GM19438 (cell line): ENCODE measurements around the gene DGKG.

Experiments used
- ATAC-seq: cut with Tn5 transposase; IDR thresholded peaks from one replicate; pipeline ENCODE4 v1.9.1; 2021; ENCODE audit warnings: low read depth; ENCODE audit not compliant: unreplicated experiment

The DGKG gene

DNA sequence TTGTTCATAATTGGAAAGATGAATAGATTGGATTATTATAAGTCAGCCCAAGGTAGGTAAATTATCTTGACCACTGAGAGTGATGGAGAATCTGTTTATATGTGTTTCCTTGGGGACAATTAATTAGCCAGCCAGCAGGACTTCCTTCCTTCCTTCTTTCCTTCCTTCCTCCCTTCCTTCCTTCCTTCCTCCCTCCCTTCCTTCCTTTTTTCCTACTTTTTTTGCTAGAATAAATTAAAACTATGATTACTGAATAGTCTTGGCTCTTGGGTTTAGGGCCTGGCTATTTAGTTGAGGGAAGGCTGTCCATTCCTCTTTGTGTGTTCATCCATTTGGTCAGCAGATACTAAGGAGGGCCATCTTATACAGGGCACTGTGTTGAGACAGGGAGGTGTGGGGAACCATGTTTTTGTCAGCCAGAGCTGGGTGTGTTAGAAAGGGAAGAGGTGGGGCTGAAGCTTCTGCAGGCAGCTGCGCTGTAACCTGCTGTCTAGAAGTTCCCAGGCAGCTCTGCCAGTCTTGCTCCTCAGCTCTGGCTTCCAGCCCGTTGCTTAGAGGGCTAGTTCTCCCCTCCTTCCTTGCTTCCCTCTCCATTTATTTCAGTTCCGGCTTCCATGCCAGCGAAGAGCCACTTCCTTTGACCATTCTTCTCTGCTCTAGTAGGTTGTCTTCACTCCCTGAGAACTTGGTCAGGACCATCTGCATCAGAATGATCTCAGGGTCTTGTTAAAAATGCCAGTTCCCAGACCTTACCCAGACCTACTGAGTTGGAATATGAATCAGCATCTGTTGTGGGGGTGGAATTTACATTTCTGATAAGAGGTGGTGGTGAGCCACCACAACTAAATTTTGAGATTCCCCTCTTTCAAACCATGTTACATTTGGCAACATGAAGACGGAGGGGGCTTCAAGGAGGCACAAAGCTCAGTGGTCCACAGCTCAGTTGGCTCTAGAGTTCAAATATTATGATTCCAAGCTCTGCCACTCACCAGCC lies 113.9 kb downstream of the DGKG start:
- no peak for ATAC-seq

DNA sequence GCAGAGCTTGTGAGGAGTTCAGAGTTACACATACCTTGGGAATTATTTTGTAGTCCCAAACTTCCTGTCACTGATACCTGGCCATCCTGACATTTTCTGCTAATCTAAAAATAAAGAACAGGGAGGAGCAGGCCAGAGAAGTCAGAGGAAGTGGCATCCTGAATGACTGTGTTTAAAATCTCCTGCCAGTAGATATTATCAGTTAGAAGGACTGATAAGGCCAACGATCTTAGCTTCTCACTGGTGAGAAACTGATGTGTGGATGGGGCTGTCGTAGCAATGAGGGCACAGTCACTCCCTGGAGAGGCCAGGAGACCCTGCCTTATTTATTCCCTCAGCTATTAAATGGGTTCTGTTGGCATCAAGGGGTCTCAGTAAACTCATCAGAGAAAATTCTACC lies 115.1 kb downstream of the DGKG start:
- no peak for ATAC-seq

DNA sequence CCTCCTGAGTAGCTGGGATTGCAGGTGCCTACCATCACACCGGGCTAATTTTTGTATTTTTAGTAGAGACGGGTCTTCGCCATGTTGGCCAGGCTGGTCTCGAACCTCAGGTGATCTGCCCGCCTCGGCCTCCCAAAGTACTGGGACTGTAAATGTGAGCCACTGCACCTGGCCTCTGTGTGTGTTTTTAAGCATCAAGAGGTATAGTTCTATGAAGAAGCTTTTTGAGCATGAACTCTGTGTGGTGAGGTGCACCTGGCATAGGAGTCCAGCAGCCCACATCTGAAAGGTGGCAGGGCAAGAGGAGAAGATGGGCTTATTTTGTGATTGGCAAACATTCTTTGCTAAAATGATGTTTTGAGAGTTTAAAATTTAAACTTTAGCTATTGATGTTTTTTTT lies 118.0 kb downstream of the DGKG start:
- no peak for ATAC-seq

DNA sequence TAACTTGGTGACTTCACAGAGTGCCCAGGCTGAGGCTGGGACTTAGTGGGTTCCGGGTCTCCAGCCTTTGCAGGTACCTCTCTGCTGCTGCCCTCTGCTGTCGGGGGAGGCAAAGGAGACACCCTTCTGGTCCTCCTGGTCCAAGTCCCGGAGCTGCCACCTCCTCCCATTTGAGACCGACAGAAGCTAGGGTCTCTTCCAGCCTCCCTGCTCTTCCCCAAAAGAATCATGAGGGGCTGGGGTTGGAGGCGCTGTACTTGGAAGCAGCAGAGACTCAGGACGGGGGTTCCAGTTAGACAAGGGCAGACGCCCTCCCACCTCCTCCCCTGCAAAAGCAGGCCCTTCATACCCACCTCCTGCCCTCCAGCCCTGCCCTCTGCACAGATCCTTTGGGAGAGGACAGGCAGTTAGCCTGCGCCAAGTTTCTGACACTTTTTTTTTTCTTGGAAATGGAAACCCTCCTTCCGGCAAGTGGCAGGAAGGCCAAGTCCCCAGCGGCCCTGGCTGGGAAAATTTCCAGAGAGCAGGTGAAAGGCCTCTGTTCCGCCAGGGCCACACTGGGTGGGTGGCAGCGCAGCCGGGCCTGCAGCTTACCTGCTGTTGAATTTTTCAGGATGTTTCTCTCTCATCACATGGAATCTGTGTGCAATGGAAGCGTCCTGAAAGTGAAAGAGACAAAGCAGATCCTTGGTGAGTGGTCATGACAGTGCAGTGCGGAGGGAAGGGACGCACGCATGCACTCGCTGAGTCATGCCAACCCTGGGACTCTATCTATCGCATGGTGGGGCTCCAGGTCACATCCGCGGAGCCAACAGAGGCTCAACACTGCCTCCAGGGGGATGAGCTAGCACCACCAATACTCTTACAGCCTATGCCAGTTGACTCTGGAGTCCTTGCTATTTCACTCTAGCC lies 119.9 kb downstream of the DGKG start:
- ATAC-seq, result peak; percentile 80

DNA sequence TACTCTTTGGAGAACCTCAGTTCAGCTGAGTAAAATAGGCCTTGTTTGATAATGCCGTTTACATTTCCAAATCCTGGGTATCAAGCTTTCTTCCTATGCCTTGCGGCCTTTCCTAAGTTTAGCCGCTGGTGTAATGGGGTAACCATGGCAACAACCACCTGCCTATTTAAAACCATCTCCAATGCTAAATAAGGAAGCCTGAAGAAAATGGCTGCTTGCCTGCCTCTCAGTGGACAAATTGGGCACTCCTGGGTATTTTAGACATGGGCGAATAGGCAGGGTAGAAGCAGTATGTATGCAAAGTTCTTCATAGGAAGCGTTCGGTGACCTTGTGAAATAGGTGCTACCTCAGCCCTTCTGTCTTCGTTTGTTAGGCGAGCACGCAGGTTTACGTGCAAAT lies 122.7 kb downstream of the DGKG start:
- no peak for ATAC-seq

DNA sequence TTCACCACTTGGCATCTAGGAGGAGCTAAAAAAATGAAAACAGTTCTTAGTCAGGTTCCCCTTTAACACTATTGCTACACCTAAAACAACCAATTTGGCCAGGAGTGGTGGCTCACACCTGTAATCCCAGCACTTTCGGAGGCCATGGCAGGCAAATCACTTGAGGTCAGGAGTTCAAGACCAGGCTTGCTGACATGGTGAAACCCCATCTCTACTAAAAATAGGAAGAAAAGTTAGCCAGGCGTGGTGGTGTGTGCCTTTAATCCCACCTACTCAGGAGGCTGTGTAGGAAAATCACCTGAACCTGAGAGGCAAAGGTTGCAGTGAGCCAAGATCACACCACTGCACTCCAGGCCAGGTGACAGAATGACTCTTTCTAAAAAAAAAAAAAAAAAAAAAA lies 124.1 kb downstream of the DGKG start:
- ATAC-seq, result no peak

DNA sequence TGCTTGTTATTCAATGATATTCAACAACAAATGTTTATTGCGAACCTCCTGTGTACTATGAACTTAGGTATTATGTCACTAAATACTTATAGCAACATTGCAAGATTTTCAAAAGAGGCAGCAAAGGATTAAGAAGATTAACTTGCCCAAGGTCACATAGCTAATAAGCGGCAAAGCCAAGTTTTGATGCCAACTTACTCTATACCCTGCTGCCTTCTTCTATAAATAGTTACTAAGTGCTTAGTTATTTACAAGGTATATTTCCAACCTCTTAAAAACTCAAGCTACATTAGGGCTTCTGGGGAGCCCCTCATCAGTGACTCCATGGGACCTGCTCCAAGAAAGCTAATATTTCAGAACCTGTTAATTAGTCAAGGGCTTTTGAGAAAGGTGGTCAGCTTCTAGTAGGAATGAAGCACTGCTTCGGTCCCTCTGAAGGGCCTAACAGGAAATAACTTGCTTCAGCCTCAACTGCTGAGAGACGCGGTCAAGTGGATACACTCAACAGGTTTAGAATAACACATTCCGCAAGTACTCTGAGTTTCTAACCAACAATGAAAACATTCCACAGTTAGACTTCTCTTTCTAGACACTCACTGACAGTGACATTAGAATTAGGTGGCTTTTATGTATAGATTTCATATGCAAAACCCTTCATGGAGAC lies 125.5 kb downstream of the DGKG start:
- ATAC-seq, result no peak

DNA sequence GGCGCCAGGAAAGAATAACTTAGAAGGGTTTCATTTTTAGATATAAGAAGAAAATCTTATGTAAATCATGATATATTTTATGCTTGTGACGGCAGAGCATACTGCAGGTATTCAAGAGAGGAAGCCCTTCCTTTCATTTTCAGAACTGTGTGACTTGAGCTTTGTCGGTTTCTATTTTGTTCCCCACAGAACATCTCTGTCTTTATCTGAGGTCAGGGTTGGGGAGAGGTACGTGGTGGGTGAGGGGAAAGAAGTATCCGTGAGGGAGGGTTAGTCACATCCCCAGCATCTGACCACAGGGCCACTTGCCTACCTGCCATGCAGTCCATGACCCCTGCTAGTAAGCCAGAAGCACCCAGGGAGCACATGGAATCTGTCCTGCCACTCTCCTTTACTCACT lies 126.5 kb downstream of the DGKG start:
- ATAC-seq, result peak; percentile 89

DNA sequence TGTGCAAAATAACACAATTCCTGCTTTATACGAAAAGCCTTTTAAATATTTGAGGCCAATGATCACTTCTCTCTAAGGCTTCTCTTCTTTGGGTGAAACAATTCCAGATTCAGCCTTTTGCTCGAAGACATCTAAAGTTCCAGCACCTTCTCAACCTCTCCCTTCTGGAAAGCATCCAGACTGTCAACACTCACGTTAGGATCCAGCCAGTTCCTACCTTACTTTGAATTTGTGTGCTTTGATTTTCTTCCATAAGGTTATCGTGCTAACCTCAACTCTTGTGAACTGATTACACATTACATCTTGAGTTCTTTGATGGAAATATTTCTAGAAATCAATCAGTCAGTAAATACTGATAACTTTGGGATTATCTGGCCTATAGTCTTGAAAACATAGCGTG lies 127.9 kb downstream of the DGKG start:
- no peak for ATAC-seq

DNA sequence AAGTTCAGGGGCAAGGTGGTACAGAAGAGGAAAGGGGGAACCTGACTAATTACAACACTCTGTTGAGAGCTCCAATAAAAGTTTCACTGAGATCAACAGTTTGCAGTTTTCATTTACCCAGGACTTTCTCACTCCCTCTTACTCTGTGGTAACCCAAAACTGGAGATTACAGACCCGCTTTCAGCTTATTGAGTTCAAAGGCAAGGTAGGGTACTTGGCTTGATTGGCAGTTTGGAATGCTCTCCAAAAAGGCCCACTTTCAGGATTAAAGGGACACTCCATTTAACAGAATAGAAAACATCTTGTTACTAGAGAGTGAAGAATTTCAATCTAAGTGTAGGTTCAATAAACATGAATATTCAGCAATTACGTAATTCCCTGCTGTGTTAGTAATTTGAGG lies 135.6 kb downstream of the DGKG start:
- no peak for ATAC-seq

DNA sequence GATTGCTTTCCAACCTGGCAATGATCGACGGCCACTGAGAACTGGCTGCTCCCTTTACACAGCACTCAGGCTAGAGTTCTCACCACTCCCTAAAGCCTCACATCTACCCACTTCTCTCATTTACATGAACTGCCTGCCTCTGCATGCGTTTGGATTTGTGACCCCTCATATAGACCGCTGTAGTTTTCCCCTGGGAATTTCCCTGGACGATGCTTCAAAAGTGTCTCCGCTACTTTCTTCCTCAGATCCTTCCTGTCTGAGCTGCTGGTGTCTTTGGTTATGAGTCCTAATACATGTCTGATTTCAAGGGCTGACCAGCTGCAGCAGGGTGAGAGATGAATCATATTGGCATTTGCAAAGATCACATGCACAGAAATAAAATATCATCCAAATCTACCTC lies 136.4 kb downstream of the DGKG start:
- no peak for ATAC-seq

DNA sequence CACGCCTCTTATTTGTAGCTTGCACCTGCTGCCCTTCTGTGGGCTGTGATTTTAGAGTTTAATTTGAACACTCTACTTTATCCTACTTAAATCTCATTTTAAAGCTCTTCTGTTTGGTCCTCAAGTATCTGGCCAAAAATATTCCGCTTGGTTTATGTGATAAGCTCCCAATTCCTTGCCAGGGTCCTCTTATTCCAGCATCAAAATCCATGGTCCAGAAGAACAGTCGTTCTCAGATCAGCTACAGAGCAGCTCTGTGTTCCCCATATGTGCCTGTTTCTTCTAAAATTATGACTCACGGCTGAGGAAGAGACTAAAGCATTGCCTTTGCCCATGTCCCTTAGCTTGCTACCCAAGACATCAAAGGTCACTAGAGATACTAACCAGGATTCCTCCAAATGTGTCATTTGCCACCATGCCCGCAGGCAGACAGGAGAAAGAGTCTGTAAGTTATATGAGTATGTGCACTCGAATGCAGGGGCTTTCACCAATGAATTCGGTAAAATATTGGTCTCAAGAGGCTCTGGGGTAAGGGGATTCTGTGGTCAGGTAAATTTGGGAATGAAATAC lies 137.9 kb downstream of the DGKG start:
- ATAC-seq, result no peak

DNA sequence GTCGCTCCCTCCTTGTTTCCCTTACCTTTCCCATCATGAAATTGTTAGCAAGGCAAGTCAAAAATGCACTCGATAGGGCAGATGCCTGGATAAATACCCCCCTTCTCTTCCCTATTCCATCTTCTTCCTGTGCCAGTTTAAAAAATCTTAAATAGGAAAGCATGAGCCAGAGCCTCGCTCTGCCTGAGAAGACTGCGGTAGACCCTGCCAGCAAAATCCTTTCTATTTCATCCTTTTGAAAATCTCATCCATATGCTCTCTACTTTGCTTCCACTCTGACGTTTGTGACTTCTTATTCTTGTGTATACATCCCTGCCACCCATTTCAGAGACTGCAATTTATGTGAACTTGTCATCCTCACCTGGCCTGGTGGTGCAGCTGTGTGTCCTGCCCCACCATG lies 138.6 kb downstream of the DGKG start:
- no peak for ATAC-seq

DNA sequence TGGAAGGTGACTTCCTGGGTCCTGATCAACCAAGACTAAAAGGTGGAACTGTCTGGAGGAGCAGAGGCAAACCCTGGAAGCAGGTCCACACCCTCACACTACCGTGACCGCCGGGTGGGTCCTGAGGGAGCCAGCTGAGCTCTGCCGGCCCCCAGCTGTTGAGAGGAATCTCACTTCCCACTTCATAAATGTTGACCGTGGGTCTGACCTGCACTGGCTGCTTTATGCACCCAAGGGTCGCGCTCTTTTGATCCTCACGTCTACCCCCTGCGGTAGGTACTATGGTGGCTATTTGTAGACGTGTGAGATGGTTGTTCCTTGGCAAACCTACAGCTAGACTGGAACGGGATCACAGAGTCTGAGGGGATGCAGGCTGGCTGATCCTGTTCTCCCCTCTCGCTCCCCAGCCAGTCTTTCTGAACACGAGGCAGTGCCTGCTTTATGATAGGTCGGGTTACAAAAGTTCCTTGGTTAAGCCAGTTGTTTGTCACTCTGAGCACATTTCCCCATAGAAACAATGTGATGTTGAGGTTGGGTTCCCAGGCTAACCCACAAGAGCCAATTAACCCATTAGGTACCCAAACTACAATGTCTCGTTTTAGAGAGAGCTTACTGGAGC lies 140.2 kb downstream of the DGKG start:
- no peak for ATAC-seq

DNA sequence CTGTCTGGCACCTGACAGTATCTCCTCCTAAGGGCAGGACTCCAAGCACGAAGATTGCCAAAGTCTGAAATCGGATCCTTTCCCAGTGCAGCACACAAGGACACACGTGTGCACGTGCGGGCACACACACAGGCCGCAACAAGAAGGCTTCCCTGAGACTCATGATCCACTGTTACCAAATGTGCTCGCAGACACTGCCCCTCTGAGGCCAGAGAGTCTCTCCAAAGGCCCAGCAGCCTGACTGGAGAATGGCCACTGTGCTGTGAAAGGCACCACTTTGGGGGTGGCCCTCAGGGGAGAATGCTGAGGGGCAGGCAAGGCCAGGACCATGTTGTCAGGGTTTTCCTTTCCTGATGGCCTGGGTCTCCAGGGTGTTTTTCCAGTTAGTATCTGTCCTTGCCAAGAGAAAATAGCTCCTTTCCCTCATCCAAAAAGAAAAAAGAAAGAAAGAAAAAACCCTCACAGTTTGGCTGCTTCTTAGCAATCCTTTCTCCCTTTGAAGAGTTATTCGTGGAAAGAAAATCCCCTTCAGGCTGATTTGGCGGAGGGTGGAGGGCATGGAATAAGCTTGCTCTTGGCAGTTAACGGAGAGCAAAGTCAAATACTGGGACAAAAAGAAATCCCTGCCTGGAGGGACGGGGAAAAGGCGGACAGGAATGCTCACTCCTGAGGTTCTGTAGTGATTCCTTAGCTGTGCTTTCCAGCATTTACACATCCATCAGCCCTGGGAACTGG lies 141.0 kb downstream of the DGKG start:
- ATAC-seq, result no peak

DNA sequence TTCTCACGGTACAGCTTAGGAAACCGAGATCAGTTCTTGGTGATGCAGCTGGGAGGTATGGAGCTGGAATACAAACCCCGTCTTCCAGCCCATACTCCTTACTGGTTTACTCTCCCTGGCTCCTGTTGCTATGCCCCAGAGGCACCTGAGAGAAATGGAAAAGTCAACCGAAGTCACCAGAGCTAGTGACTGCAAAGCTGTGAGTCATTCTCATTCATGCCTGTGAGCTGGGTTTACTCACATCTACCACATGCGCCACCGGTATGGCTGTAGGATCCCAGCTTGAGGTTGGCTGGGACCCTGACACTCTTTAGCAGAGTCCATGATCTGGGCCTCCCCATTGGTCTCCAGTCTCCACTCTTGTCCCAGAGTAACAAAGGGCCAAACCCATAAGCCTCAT lies 141.7 kb downstream of the DGKG start:
- ATAC-seq, result no peak

DNA sequence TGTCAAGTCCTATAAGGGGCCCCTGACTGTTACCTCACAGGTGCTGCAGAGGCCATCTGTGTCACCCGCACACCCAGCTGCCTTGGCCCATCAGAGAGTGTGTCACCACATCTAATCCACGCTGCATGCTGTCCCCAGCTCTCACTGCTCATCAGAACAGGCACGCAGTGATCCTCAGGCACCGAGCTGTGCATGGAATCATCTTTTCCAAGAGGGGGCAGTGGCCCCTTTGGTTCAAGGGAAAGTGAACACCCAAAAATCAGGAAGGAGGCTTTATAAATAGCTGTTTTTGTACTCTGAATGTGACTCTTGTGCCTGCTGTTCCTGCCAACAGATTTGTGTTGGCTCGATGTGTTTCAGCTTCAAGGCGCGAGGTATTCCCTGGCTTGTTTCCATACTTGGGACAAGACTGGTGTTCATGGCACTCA lies 142.8 kb downstream of the DGKG start:
- no peak for ATAC-seq

DNA sequence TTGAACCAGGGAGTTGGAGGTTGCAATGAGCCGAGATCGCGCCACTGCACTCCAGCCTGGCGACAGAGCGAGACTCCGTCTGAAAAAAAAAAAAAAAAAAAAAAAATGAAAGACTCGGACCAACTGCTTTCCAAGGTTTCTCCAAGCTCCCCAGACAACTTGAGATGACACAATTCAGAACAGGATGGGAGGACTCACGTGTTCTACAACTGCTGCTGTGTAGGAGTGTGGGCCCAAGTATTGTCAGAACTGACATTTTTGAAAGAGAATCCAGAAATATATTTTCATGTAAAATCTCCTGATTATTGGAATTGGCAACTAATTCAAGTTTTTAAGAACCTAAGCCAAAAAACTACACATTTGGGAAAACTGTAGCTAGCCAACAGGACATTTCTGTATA lies 143.6 kb downstream of the DGKG start:
- ATAC-seq, result no peak

DNA sequence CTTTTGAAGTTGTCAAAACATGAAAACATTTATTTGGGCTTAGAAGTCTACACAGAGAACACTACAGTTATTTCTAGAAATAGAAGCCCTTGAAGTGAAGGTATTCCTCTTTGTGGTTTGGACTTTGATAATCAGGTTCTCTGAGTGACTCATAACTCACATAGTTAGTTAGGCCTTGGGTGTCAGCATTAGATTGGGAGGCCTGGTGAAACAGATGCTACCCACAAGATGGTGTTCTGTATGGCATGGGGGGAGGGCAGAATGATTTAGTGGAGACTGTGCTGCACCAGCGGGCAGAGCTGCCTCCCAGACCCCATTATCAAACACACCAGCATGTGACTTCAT lies 144.2 kb downstream of the DGKG start:
- ATAC-seq, result peak; percentile 97
